HCT116 (cell line): ENCODE measurements around the gene DCK. TPM values are rescaled to one million over a fixed set of nuclear protein-coding genes. Genes with fewer than 3 reads are reported as not detected.

Source experiments
- ATAC-seq: fragments of 200-7000 bp; cut with Tn5 transposase; 2 replicates; pipeline ENCODE4 v1.9.1; 2020; ENCODE audit warnings: mild to moderate bottlenecking, moderate library complexity
- BruUV-seq: library from RNA; stranded (reverse); fragments of 400-500 nt; replicated peaks from 2 replicates; lab custom pipeline; 2021; lab: Mats Ljungman, UMichigan
- CTCF ChIA-PET: fragments of 300-600 bp; sonication (Branson Sonifier 250); formaldehyde crosslinking; loops from one replicate; lab custom pipeline; 2021; ENCODE audit warnings: antibody characterized with exemption; lab: Charles Lee
- POLR2A ChIA-PET: fragments of 300-600, 350-600 bp; sonication (Branson Sonifier 250); formaldehyde crosslinking; loops from one replicate; lab custom pipeline; 2021; ENCODE audit warnings: antibody characterized with exemption; lab: Charles Lee
- RAD21 ChIA-PET, 2 experiments: fragments of 300-600 bp; sonication (Branson Sonifier 250); formaldehyde crosslinking; loops; one replicate each; lab custom pipeline; 2023; ENCODE audit warnings: low total read pairs in 2 of 2; ENCODE audit not compliant: uncharacterized antibody in 2 of 2, unreplicated experiment in 2 of 2, low non-redundant PET in 1 of 2; lab: Charles Lee
- DNase-seq: peaks from one replicate; pipeline ENCODE4 v3.0.0-alpha.2; 2010; ENCODE audit warnings: low read depth, low spot score
- H2AFZ ChIP-seq: fragments of 200-600 bp; shearing (Covaris generic), sonication (generic); 2 replicates; pipeline ENCODE4 v1.6.1; 2017; ENCODE audit warnings: low read depth, mixed run types, mixed read lengths, antibody characterized with exemption, low read length; ENCODE audit not compliant: poor library complexity, severe bottlenecking
- H3K27ac ChIP-seq: 2 replicates; pipeline ENCODE4 v1.5.1; 2012; ENCODE audit warnings: low read depth, low read length
- H3K27me3 ChIP-seq: fragments of 200-600 bp; sonication (generic); 2 replicates; pipeline ENCODE4 v1.6.1; 2016; ENCODE audit warnings: mixed run types, low read length, mixed read lengths; ENCODE audit not compliant: insufficient read depth
- H3K36me3 ChIP-seq, 2 experiments: fragments of 200-500 bp in 1 of 2; fragments of 200-600 bp in 1 of 2; sonication (Bioruptor generic) in 1 of 2; sonication (generic) in 1 of 2; 2 replicates each; pipeline versions ENCODE4 v1.5.1 to v1.6.1; 2014 to 2016; ENCODE audit warnings: low read length in 2 of 2, inconsistent platforms in 1 of 2, mixed read lengths in 1 of 2, mixed run types in 1 of 2; ENCODE audit not compliant: insufficient read depth in 2 of 2, control insufficient read depth in 1 of 2
- H3K4me1 ChIP-seq, 2 experiments: fragments of 200-600 bp in 1 of 2; sonication (generic) in 1 of 2; 2 replicates each; pipeline versions ENCODE4 v1.5.1 to v1.6.1; 2012 to 2017; ENCODE audit warnings: low read length in 2 of 2, inconsistent platforms in 1 of 2, mild to moderate bottlenecking in 1 of 2, mixed read lengths in 1 of 2, mixed run types in 1 of 2, moderate library complexity in 1 of 2; ENCODE audit not compliant: insufficient read depth in 2 of 2, control insufficient read depth in 1 of 2
- H3K4me2 ChIP-seq: fragments of 200-600 bp; sonication (generic); 2 replicates; pipeline ENCODE4 v1.6.1; 2017; ENCODE audit warnings: mixed run types, low read length, mixed read lengths
- H3K4me3 ChIP-seq, 2 experiments: fragments of 200-600 bp in 1 of 2; sonication (generic) in 1 of 2; replicated peaks in 1 of 2; 2 replicates each; pipeline ENCODE4 v1.5.1; 2011 to 2016; ENCODE audit warnings: low read length in 2 of 2, control low read depth in 1 of 2, low read depth in 1 of 2, mild to moderate bottlenecking in 1 of 2, mixed read lengths in 1 of 2, mixed run types in 1 of 2
- H3K79me2 ChIP-seq: fragments of 200-600 bp; sonication (generic); 2 replicates; pipeline ENCODE4 v1.6.1; 2017; ENCODE audit warnings: mild to moderate bottlenecking, mixed run types, low read length, moderate library complexity, mixed read lengths; ENCODE audit not compliant: insufficient read depth
- H3K9ac ChIP-seq: fragments of 200-600 bp; sonication (generic); 2 replicates; pipeline ENCODE4 v1.6.1; 2016; ENCODE audit warnings: low read length, mixed read lengths
- H3K9me2 ChIP-seq: fragments of 200-600 bp; sonication (generic), shearing (Covaris generic); 2 replicates; pipeline ENCODE4 v1.6.1; 2017; ENCODE audit warnings: mixed run types, mild to moderate bottlenecking, moderate library complexity; ENCODE audit not compliant: insufficient read depth
- H3K9me3 ChIP-seq, 2 experiments: fragments of 200-500 bp in 1 of 2; fragments of 200-600 bp in 1 of 2; sonication (Bioruptor generic) in 1 of 2; sonication (generic) in 1 of 2; 2 replicates each; pipeline ENCODE4 v1.6.1; 2014 to 2017; ENCODE audit warnings: low read length in 2 of 2, mixed read lengths in 2 of 2, inconsistent platforms in 1 of 2, low read depth in 1 of 2, mild to moderate bottlenecking in 1 of 2, mixed run types in 1 of 2, moderate library complexity in 1 of 2; ENCODE audit not compliant: control insufficient read depth in 1 of 2, insufficient read depth in 1 of 2
- H4K20me1 ChIP-seq: fragments of 200-600 bp; sonication (generic), shearing (Covaris generic); 2 replicates; pipeline ENCODE4 v1.6.1; 2017; ENCODE audit warnings: mixed run types, mild to moderate bottlenecking, moderate library complexity; ENCODE audit not compliant: insufficient read depth
- JUND ChIP-seq: IDR thresholded peaks from 2 replicates; pipeline ENCODE4 v1.6.1; 2012
- RAD21 ChIP-seq: IDR thresholded peaks from 2 replicates; pipeline ENCODE4 v1.6.1; 2012; ENCODE audit warnings: low read depth, mild to moderate bottlenecking
- SRF ChIP-seq: IDR thresholded peaks from 2 replicates; pipeline ENCODE4 v1.6.1; 2012; ENCODE audit warnings: low read depth
- TCF7L2 ChIP-seq: IDR thresholded peaks from 2 replicates; pipeline ENCODE4 v1.7.0; 2011; ENCODE audit warnings: borderline replicate concordance, inconsistent platforms; ENCODE audit not compliant: insufficient read depth, insufficient read length; ENCODE audit errors: extremely low read depth
- intact Hi-C: fragments of 100-400 bp; cut with micrococcal nuclease; formaldehyde crosslinking; loops from 2 replicates; pipeline ENCODE4 v1.10.0; 2022
- total RNA-seq: library from RNA; stranded (reverse); gene quantifications from one replicate; pipeline ENCODE4 v1.2.1, GENCODE V29; 2021; ENCODE audit not compliant: unreplicated experiment
- TF ChIP-seq, protein P1 (sequence below), 3 experiments: fragments of 200-600 bp in 1 of 3; sonication (generic) in 1 of 3; IDR thresholded peaks in 2 of 3; conservative IDR thresholded peaks in 1 of 3; 2 replicates each; pipeline ENCODE4 v1.5.1; 2012 to 2017; ENCODE audit warnings: low read depth in 2 of 3, low read length in 2 of 3, antibody characterized with exemption in 1 of 3, borderline replicate concordance in 1 of 3, control low read depth in 1 of 3, mild to moderate bottlenecking in 1 of 3, mixed read lengths in 1 of 3, mixed run types in 1 of 3, moderate library complexity in 1 of 3; ENCODE audit not compliant: insufficient read depth in 1 of 3
- TF ChIP-seq, protein P2 (sequence below): IDR thresholded peaks from 2 replicates; pipeline ENCODE4 v1.6.1; 2012; ENCODE audit warnings: low read depth
- TF ChIP-seq, protein P3 (sequence below): IDR thresholded peaks from 2 replicates; pipeline ENCODE4 v1.6.1; 2012

The DCK gene
- total RNA-seq, 1 experiment from 2014 or later, result 23.0 TPM

DNA sequence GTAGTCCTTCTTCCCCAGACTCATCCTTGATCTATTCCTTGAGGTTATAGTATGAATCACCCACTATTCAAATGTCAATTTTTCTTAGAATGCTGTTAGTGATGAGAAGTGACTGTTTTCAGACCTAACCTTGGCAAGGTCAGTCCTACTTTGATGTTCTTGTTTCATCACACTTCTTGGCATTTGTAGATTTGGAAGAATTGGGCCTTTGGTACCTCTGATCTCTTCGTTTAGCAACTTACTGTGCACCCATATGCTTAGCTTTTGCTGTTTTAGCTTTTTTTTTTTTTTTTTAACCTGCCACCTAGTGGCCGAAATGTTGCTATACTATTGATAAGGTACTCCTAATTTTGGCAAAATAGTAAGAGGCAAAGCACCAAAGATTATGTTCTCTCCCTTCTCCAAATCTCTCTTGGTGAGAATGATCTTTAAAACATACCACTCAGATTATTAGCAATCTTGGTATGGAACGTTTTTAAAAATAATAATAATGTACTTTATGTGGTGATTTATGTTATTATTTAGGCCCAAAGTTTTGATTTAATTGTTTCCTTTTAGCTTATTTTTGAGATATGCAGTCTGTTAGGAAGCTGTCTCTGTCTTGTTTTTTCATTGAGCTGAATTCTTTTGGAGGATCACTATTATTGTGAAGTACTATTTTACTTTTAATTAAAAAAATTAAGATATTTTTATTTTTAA lies 16.6 kb downstream of the DCK start:
- no peak overlapping the region for H3K27ac ChIP-seq
- no peaks in the 10 kb centered on the region for H3K27me3 ChIP-seq
- H3K4me1 ChIP-seq, result peaks cover 0 to 6% of the 10 kb centered on the region in 2 experiments; a peak in 2 of 4 replicates
- H3K9ac ChIP-seq, result no peak overlapping the region
- CTCF ChIA-PET, result interaction anchor here (0.6 to 2.3 kb wide), 20 partner anchors 9 to 897 kb away, joined by 3 to 44 read pairs (median 6); partner anchors contain the start of genes DCK and MOB1B
- intact Hi-C loops, result loop anchor here (1.0 to 10.0 kb wide), 2 partner anchors 358 to 405 kb away; no protein-coding TSS in a partner anchor
- TF ChIP-seq RAD21 (peak; percentile 50), SRF (0 out of 2 replicates have a peak, but pooled peaks have one; percentile 25), TCF7L2 (no peak), JUND (no peak)
- TF ChIP-seq, protein P1, sequence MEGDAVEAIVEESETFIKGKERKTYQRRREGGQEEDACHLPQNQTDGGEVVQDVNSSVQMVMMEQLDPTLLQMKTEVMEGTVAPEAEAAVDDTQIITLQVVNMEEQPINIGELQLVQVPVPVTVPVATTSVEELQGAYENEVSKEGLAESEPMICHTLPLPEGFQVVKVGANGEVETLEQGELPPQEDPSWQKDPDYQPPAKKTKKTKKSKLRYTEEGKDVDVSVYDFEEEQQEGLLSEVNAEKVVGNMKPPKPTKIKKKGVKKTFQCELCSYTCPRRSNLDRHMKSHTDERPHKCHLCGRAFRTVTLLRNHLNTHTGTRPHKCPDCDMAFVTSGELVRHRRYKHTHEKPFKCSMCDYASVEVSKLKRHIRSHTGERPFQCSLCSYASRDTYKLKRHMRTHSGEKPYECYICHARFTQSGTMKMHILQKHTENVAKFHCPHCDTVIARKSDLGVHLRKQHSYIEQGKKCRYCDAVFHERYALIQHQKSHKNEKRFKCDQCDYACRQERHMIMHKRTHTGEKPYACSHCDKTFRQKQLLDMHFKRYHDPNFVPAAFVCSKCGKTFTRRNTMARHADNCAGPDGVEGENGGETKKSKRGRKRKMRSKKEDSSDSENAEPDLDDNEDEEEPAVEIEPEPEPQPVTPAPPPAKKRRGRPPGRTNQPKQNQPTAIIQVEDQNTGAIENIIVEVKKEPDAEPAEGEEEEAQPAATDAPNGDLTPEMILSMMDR (IDR thresholded peaks at IDR 0.05 in 2 of 3, conservative IDR thresholded peaks at IDR 0.05 in 1 of 3; ENCODE audit: borderline replicate concordance in 1 of 3, insufficient read depth in 1 of 3, low read depth in 2 of 3, low read length in 2 of 3), result peak; percentile 46 to 90 (median 52); a peak in 5 of 6 replicates
- TF ChIP-seq, protein P2, sequence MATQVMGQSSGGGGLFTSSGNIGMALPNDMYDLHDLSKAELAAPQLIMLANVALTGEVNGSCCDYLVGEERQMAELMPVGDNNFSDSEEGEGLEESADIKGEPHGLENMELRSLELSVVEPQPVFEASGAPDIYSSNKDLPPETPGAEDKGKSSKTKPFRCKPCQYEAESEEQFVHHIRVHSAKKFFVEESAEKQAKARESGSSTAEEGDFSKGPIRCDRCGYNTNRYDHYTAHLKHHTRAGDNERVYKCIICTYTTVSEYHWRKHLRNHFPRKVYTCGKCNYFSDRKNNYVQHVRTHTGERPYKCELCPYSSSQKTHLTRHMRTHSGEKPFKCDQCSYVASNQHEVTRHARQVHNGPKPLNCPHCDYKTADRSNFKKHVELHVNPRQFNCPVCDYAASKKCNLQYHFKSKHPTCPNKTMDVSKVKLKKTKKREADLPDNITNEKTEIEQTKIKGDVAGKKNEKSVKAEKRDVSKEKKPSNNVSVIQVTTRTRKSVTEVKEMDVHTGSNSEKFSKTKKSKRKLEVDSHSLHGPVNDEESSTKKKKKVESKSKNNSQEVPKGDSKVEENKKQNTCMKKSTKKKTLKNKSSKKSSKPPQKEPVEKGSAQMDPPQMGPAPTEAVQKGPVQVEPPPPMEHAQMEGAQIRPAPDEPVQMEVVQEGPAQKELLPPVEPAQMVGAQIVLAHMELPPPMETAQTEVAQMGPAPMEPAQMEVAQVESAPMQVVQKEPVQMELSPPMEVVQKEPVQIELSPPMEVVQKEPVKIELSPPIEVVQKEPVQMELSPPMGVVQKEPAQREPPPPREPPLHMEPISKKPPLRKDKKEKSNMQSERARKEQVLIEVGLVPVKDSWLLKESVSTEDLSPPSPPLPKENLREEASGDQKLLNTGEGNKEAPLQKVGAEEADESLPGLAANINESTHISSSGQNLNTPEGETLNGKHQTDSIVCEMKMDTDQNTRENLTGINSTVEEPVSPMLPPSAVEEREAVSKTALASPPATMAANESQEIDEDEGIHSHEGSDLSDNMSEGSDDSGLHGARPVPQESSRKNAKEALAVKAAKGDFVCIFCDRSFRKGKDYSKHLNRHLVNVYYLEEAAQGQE, result no peak
- TF ChIP-seq, protein P3, sequence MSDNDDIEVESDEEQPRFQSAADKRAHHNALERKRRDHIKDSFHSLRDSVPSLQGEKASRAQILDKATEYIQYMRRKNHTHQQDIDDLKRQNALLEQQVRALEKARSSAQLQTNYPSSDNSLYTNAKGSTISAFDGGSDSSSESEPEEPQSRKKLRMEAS, result no peak
- H3K4me3 ChIP-seq, result no peak overlapping the region
- no TSS peak for BruUV-seq
- 0 out of 2 replicates have a peak, but pooled peaks cover 3% of the 10 kb centered on the region for H4K20me1 ChIP-seq
- peak; percentile 39 for DNase-seq
- H2AFZ ChIP-seq, result no peak overlapping the region
- RAD21 ChIA-PET, result interaction anchor here in 1 of 2 experiments (0.6 kb wide), 2 partner anchors 13 to 17 kb away, joined by 3 to 4 read pairs; no protein-coding TSS in a partner anchor
- POLR2A ChIA-PET, result interaction anchor here (0.6 to 1.3 kb wide), 3 partner anchors 17 to 172 kb away, joined by 3 to 8 read pairs (median 3); partner anchors contain the start of gene DCK
- H3K9me2 ChIP-seq, result no peaks in the 10 kb centered on the region
- H3K36me3 ChIP-seq, result no peaks in the 10 kb centered on the region
- no peak overlapping the region for H3K4me2 ChIP-seq
- H3K9me3 ChIP-seq, result no peaks in the 10 kb centered on the region
- ATAC-seq, result peak; percentile 63; the same call in 1 of the 2 replicates
- peaks cover 48% of the 10 kb centered on the region for H3K79me2 ChIP-seq
